Small intestine (tissue), 7 donors: Measurements from ENCODE around the gene PRSS27. TPM values are rescaled to one million over a fixed set of nuclear protein-coding genes. Genes with fewer than 3 reads are reported as not detected.

Source experiments
- DNase-seq, 2 donors: peaks; one replicate each; pipeline versions ENCODE4 v3.0.0 to v3.0.0-alpha.2; 2013
- FAIRE-seq: peaks from 2 replicates; lab custom pipeline; 2012; peaks lifted over from hg19 to GRCh38; lab: Jason Lieb, UNC
- H3K27ac ChIP-seq, 3 donors: one replicate each; pipeline ENCODE4 v1.5.1; 2013; ENCODE audit warnings: low read length in 2 of 3, mild to moderate bottlenecking in 2 of 3, control low read depth in 1 of 3, inconsistent platforms in 1 of 3, low read depth in 1 of 3, moderate library complexity in 1 of 3
- H3K27me3 ChIP-seq, 3 donors: one replicate each; pipeline ENCODE4 v1.6.1; 2013; ENCODE audit warnings: low read length in 3 of 3, inconsistent platforms in 1 of 3; ENCODE audit not compliant: control insufficient read depth in 3 of 3, insufficient read depth in 3 of 3
- H3K36me3 ChIP-seq, 3 donors: one replicate each; pipeline ENCODE4 v1.6.1; 2013; ENCODE audit warnings: low read length in 3 of 3, inconsistent platforms in 1 of 3, low read depth in 1 of 3, mild to moderate bottlenecking in 1 of 3, moderate library complexity in 1 of 3; ENCODE audit not compliant: control insufficient read depth in 3 of 3, insufficient read depth in 2 of 3
- H3K4me1 ChIP-seq, 3 donors: one replicate each; pipeline ENCODE4 v1.6.1; 2013; ENCODE audit warnings: low read length in 2 of 3, inconsistent platforms in 1 of 3, low read depth in 1 of 3, mild to moderate bottlenecking in 1 of 3, moderate library complexity in 1 of 3; ENCODE audit not compliant: control insufficient read depth in 3 of 3, insufficient read depth in 2 of 3
- H3K4me3 ChIP-seq, 3 donors: one replicate each; pipeline ENCODE4 v1.5.1; 2013; ENCODE audit warnings: low read length in 3 of 3, control low read depth in 1 of 3, inconsistent platforms in 1 of 3, low read depth in 1 of 3, mild to moderate bottlenecking in 1 of 3, moderate library complexity in 1 of 3
- H3K9me3 ChIP-seq, 2 donors: one replicate each; pipeline ENCODE4 v1.6.1; 2013; ENCODE audit warnings: low read depth in 1 of 2, low read length in 1 of 2; ENCODE audit not compliant: control insufficient read depth in 2 of 2, insufficient read depth in 1 of 2
- WGBS, 3 donors: extraction: QIAGEN DNeasy Blood & Tissue Kit; methylation state at CpG; one replicate each; pipeline ENCODE4 v1.1.7; 2013; 5-methylcytosine and 5-hydroxymethylcytosine counted together
- polyA plus RNA-seq, 4 donors: library from polyadenylated mRNA; stranded (reverse) in 3 of 4; unstranded in 1 of 4; fragments of 200-250 nt in 3 of 4; fragments of 120-200 nt in 1 of 4; gene quantifications; one replicate each; pipeline versions ENCODE4 v1.2.1 to v1.2.3, GENCODE V29; 2013
- donor health status: healthy with polysubstance abuse.
- donor health status: control.
- donor health status: control.
- donor health status: Bipolar disorder and iron deficiency.
- donor health status: healthy.

Gene PRSS27
- polyA plus RNA-seq, 4 donors, result 0.65 to 1.3 TPM; not detected in 2

GRCh38 chr16:2701713-2702437, 18.1 kb downstream of the PRSS27 start:
- Histone ChIP-seq H3K4me1 (no peaks in the 10 kb centered on the region), H3K9me3 (no peaks in the 10 kb centered on the region), H3K36me3 (peaks cover 18 to 100% (median 26%) of the 10 kb centered on the region in 3 donors), H3K27me3 (no peaks in the 10 kb centered on the region), H3K27ac (no peak overlapping the region), H3K4me3 (no peak overlapping the region)
- DNase-seq (no peak), FAIRE-seq (no peak)
- 92 to 93% (median 93%) methylated on average over 27 to 29 of the region's 29 CpGs for WGBS, 3 donors

GRCh38 chr16:2701272-2701671, 18.8 kb downstream of the PRSS27 start:
- peaks cover 18 to 97% (median 27%) of the 10 kb centered on the region in 3 donors for H3K36me3 ChIP-seq
- H3K4me1 ChIP-seq, result no peaks in the 10 kb centered on the region
- no peaks in the 10 kb centered on the region for H3K27me3 ChIP-seq
- H3K27ac ChIP-seq, result no peak overlapping the region
- DNase-seq, result no peak
- H3K9me3 ChIP-seq, result no peaks in the 10 kb centered on the region
- FAIRE-seq, result no peak
- no peak overlapping the region for H3K4me3 ChIP-seq
- 95 to 98% (median 95%) methylated on average over 15 of the region's 15 CpGs for WGBS, 3 donors

GRCh38 chr16:2700786-2701185, 19.2 kb downstream of the PRSS27 start:
- H3K4me3 ChIP-seq, result no peak overlapping the region
- peaks cover 18 to 93% (median 27%) of the 10 kb centered on the region in 3 donors for H3K36me3 ChIP-seq
- H3K4me1 ChIP-seq, result no peaks in the 10 kb centered on the region
- FAIRE-seq (no peak), DNase-seq (no peak)
- WGBS, 3 donors, result 85 to 94% (median 91%) methylated on average over 13 of the region's 13 CpGs
- H3K9me3 ChIP-seq, result no peaks in the 10 kb centered on the region
- H3K27ac ChIP-seq, result no peak overlapping the region
- no peaks in the 10 kb centered on the region for H3K27me3 ChIP-seq

- Histone ChIP-seq H3K4me1 (no peaks in the 10 kb centered on the region), H3K9me3 (no peaks in the 10 kb centered on the region), H3K27me3 (no peaks in the 10 kb centered on the region), H3K4me3 (no peak overlapping the region), H3K36me3 (peaks cover 18 to 85% (median 27%) of the 10 kb centered on the region in 3 donors), H3K27ac (no peak overlapping the region)
- FAIRE-seq, result no peak
- 88 to 93% (median 91%) methylated on average over 27 to 28 of the region's 28 CpGs for WGBS, 3 donors
- DNase-seq, result no peak
Measured at GRCh38 chr16:2699791-2700600, 20.0 kb downstream of the PRSS27 start.

- WGBS, 3 donors, result 89 to 92% (median 90%) methylated on average over 32 of the region's 32 CpGs
- Histone ChIP-seq H3K9me3 (no peaks in the 10 kb centered on the region), H3K4me3 (no peak overlapping the region), H3K4me1 (no peaks in the 10 kb centered on the region), H3K36me3 (peaks cover 15 to 76% (median 26%) of the 10 kb centered on the region in 3 donors), H3K27me3 (no peaks in the 10 kb centered on the region), H3K27ac (no peak overlapping the region)
- no peak for FAIRE-seq
- no peak for DNase-seq
Measured at GRCh38 chr16:2698965-2699750, 20.9 kb downstream of the PRSS27 start.

- Histone ChIP-seq H3K4me1 (no peaks in the 10 kb centered on the region), H3K36me3 (peaks cover 15 to 70% (median 23%) of the 10 kb centered on the region in 3 donors), H3K9me3 (no peaks in the 10 kb centered on the region), H3K4me3 (no peak overlapping the region), H3K27ac (no peak overlapping the region), H3K27me3 (no peaks in the 10 kb centered on the region)
- FAIRE-seq (no peak), DNase-seq (no peak)
- whole genome bisulfite sequencing, 3 donors, result 92 to 95% (median 94%) methylated on average over 21 to 28 of the region's 28 CpGs
Measured at GRCh38 chr16:2698103-2698870, 21.7 kb downstream of the PRSS27 start.

- DNase-seq (no peak), FAIRE-seq (no peak)
- Histone ChIP-seq H3K4me3 (no peak overlapping the region), H3K4me1 (no peaks in the 10 kb centered on the region), H3K27ac (no peak overlapping the region), H3K36me3 (peaks cover 13 to 69% (median 19%) of the 10 kb centered on the region in 3 donors), H3K9me3 (no peaks in the 10 kb centered on the region), H3K27me3 (no peaks in the 10 kb centered on the region)
- 95 to 98% (median 96%) methylated on average over 17 of the region's 17 CpGs for WGBS, 3 donors
Measured at GRCh38 chr16:2697401-2697948, 22.5 kb downstream of the PRSS27 start.
